Measurements from ENCODE around the gene CNTNAP2.

Gene CNTNAP2

DNA sequence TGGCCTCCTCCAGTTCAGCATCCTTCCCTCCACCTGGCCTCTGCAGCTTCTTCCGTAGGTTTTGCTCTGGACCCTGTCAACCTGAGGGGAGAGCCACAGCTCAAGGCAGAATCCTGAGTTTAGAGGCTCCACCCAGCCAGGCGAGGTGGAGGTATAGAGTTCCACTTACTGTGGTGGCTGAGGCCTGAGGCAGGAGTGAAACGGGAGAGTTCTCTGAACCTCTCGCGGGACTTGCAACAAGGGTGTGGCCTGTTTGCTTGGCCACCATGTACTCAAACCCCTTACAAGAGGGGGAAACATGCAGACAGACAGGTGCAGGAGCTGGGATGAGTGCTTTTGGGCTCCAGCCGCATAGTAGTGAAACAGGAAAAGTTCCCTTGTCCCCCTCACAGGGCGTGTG, 2320.0 kb downstream of the CNTNAP2 start:
- no peaks in the 10 kb centered on the region for H4K20me1 ChIP-seq (ENCODE audit: insufficient read depth)
- no peak overlapping the region for H3K4me2 ChIP-seq
- no peak overlapping the region for H2AFZ ChIP-seq (ENCODE audit: low read depth)
- H3K4me3 ChIP-seq (IDR thresholded peaks at IDR 0.05; ENCODE audit: insufficient read depth, low read depth, low read length) = no peak overlapping the region
- H3K79me2 ChIP-seq (ENCODE audit: insufficient read depth, low read depth) = no peaks in the 10 kb centered on the region
- H3K36me3 ChIP-seq (ENCODE audit: insufficient read depth) = no peaks in the 10 kb centered on the region
- no peaks in the 10 kb centered on the region for H3K4me1 ChIP-seq (ENCODE audit: low read depth, poor library complexity, severe bottlenecking)
- H3K27ac ChIP-seq = no peak overlapping the region
- H3K9ac ChIP-seq = no peak overlapping the region
- TF ChIP-seq, protein P1, sequence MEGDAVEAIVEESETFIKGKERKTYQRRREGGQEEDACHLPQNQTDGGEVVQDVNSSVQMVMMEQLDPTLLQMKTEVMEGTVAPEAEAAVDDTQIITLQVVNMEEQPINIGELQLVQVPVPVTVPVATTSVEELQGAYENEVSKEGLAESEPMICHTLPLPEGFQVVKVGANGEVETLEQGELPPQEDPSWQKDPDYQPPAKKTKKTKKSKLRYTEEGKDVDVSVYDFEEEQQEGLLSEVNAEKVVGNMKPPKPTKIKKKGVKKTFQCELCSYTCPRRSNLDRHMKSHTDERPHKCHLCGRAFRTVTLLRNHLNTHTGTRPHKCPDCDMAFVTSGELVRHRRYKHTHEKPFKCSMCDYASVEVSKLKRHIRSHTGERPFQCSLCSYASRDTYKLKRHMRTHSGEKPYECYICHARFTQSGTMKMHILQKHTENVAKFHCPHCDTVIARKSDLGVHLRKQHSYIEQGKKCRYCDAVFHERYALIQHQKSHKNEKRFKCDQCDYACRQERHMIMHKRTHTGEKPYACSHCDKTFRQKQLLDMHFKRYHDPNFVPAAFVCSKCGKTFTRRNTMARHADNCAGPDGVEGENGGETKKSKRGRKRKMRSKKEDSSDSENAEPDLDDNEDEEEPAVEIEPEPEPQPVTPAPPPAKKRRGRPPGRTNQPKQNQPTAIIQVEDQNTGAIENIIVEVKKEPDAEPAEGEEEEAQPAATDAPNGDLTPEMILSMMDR (conservative IDR thresholded peaks at IDR 0.05; ENCODE audit: low read depth, low read length) = no peak
- no peaks in the 10 kb centered on the region for H3K27me3 ChIP-seq (ENCODE audit: insufficient read depth, low read depth)

DNA sequence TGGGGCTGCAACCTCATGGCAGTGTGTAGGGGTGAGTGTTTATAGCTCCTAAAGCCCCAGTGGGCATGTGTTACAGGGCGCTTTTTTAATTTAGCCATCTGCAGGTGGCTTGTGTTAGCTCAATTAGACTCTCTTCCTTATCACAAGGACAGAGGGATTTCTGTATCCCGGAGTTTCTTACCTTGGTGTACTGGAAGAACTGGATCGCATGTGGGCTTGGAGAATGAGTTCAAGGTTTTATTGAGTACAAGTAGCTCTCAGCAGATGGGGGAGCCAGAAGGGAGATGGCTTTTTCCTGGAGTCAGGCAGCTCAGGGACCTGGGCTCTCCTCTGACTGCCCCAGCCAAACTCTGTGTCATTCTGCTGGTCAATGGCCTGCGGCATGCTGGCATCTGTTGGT, 2320.4 kb downstream of the CNTNAP2 start:
- Histone ChIP-seq H2AFZ (ENCODE audit: low read depth) (no peak overlapping the region), H4K20me1 (ENCODE audit: insufficient read depth) (no peaks in the 10 kb centered on the region), H3K4me2 (no peak overlapping the region), H3K79me2 (ENCODE audit: insufficient read depth, low read depth) (no peaks in the 10 kb centered on the region), H3K27me3 (ENCODE audit: insufficient read depth, low read depth) (no peaks in the 10 kb centered on the region), H3K36me3 (ENCODE audit: insufficient read depth) (no peaks in the 10 kb centered on the region), H3K4me1 (ENCODE audit: low read depth, poor library complexity, severe bottlenecking) (no peaks in the 10 kb centered on the region), H3K9ac (no peak overlapping the region), H3K4me3 (IDR thresholded peaks at IDR 0.05; ENCODE audit: insufficient read depth, low read depth, low read length) (no peak overlapping the region), H3K27ac (no peak overlapping the region)
- TF ChIP-seq, protein P1 (conservative IDR thresholded peaks at IDR 0.05; ENCODE audit: low read depth, low read length) = no peak

DNA sequence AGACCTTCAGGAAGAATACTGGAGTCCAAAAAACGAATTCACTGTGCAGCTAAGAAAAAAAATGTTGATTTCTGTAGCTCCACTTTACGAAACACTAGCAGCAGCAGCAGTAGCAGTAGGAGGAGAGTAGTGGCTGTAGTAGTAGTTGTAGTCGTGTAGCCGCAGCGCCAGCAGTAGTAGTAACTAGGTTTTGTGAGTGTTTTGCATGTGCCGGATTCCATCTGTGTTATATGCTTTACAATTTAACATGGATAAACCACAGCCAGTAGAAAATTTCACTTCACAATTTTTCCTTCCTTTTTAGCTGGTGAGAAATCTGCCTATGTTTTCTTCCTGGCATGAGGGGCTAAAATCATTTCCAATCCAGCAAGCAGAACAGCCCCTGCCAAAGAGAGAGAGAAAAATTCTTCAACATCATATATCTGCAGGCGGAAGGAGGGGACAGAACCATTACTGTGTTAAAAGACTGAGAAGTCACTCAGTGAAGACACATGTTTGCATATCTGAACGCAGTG, 2325.6 kb downstream of the CNTNAP2 start:
- Histone ChIP-seq H3K4me2 (no peak overlapping the region), H4K20me1 (ENCODE audit: insufficient read depth) (no peaks in the 10 kb centered on the region), H3K27ac (no peak overlapping the region), H2AFZ (ENCODE audit: low read depth) (no peak overlapping the region), H3K27me3 (ENCODE audit: insufficient read depth, low read depth) (no peaks in the 10 kb centered on the region), H3K4me1 (ENCODE audit: low read depth, poor library complexity, severe bottlenecking) (no peaks in the 10 kb centered on the region), H3K9ac (no peak overlapping the region), H3K36me3 (ENCODE audit: insufficient read depth) (no peaks in the 10 kb centered on the region), H3K79me2 (ENCODE audit: insufficient read depth, low read depth) (no peaks in the 10 kb centered on the region), H3K4me3 (IDR thresholded peaks at IDR 0.05; ENCODE audit: insufficient read depth, low read depth, low read length) (no peak overlapping the region)
- TF ChIP-seq, protein P1 (conservative IDR thresholded peaks at IDR 0.05; ENCODE audit: low read depth, low read length) = no peak

DNA sequence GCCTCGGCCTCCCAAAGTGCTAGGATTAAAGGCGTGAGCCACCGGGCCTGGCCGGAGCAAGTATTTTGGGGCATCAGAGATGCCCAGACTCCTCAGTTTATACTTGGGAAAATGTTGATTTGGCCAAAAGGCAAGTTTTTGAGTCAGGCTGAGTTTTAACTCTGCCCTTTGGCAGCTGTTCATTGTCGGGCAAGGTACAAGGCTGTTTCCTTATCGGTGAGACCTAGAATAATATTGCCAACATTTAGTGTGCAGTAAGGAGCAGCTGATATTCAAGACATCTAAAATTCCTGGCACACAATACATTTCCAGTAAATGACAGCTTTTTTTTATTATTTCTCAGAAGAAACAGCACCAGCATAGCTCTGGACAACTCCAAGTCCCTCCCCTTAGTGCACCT, 2326.3 kb downstream of the CNTNAP2 start:
- Histone ChIP-seq H3K36me3 (ENCODE audit: insufficient read depth) (no peaks in the 10 kb centered on the region), H3K9ac (no peak overlapping the region), H3K4me2 (no peak overlapping the region)

More for the DNA sequence above, 2326.3 kb downstream of the CNTNAP2 start:
- H3K79me2 ChIP-seq (ENCODE audit: insufficient read depth, low read depth) = no peaks in the 10 kb centered on the region
- no peaks in the 10 kb centered on the region for H3K27me3 ChIP-seq (ENCODE audit: insufficient read depth, low read depth)
- no peak overlapping the region for H3K4me3 ChIP-seq (IDR thresholded peaks at IDR 0.05; ENCODE audit: insufficient read depth, low read depth, low read length)
- TF ChIP-seq, protein P1 (conservative IDR thresholded peaks at IDR 0.05; ENCODE audit: low read depth, low read length) = no peak
- H3K4me1 ChIP-seq (ENCODE audit: low read depth, poor library complexity, severe bottlenecking) = no peaks in the 10 kb centered on the region
- no peak overlapping the region for H3K27ac ChIP-seq
- H2AFZ ChIP-seq (ENCODE audit: low read depth) = no peak overlapping the region
- H4K20me1 ChIP-seq (ENCODE audit: insufficient read depth) = no peaks in the 10 kb centered on the region

Measured in KMS-11 (cell line).